OCI-LY7 (cell line): ENCODE measurements around the gene RAMAC.

Source experiments
- CTCF ChIP-seq: fragments of 200-600 bp; sonication (generic); conservative IDR thresholded peaks from 2 replicates; pipeline ENCODE4 v1.5.1; 2014; ENCODE audit warnings: mild to moderate bottlenecking, antibody characterized with exemption, low read length, moderate library complexity, mixed read lengths
- EZH2phosphoT487 ChIP-seq: fragments of 200-600 bp; sonication (generic); IDR thresholded peaks from 2 replicates; pipeline ENCODE4 v1.6.1; 2018; ENCODE audit warnings: low read depth, borderline replicate concordance, mild to moderate bottlenecking, mixed run types, antibody characterized with exemption, low read length, moderate library complexity, mixed read lengths

GRCh38 chr15:83039206-83039605, 53.2 kb downstream of the RAMAC start:
- TF ChIP-seq CTCF (no peak), EZH2phosphoT487 (no peak)
